SK-N-MC (cell line): ENCODE measurements around the gene GSK3B.

Experiments used
- EZH2 ChIP-seq: fragments of 200-600 bp; sonication (generic); IDR thresholded peaks from one replicate; pipeline ENCODE4 v1.6.1; 2017; ENCODE audit warnings: antibody characterized with exemption
- POLR2AphosphoS5 ChIP-seq: IDR thresholded peaks from 2 replicates; pipeline ENCODE4 v1.6.1; 2012; ENCODE audit warnings: mild to moderate bottlenecking, low read depth, low read length, borderline replicate concordance

DNA sequence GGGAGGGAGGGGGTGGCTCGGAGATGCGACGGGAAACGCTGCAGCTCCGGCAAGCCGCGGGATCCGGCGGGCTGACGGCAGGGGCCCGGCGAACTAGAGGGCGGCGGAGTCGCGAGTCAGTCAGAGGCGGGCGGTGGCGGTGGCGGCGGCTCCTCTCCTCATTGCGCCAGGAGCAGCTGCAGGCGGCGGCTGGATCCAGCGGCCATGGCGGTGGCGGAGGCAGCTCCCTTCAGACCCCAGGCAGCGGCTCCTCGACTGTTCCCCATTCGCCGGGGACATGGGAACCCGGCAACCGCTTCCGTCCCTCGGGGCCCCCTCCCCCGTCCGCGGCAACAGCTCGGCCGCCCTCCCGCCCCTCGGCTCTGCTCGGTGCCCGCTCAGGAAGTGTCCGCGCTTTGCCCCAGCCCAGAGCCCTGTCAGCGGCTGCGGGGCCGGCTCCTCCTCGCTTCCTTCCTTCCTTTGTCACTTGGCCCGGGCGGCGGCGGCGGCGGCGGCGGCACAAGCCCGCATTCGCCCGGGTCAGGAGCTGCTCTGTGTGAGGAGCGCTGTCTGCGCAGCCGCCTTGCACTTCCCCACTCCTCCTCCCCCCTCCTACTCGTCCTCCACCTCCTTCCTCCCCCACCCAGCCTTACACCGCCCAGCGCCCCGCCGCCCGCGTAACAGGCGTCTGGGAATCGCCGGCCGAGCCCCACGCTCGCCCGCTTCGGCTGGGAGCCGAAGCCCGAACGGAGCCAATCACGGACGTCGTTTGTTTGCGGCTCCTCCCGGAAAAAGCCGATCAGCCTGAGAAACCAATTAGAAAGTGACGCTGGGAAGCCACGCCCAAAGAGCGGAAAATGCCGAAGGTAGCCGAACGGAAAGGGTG is at the start of gene GSK3B:
- TF ChIP-seq EZH2 (no peak), POLR2AphosphoS5 (peak; percentile 76; the same call in 1 of the 2 replicates)
